HepG2 (cell line): ENCODE measurements around the gene CDK8. TPM values are rescaled to one million over a fixed set of nuclear protein-coding genes. Genes with fewer than 3 reads are reported as not detected.

Source experiments
- FIP1L1 ChIP-seq: fragments of 200-400 bp; formaldehyde crosslinking; IDR thresholded peaks from 2 replicates; pipeline ENCODE4 v1.6.1; 2018; ENCODE audit warnings: low read depth, mild to moderate bottlenecking, low read length, moderate library complexity, borderline replicate concordance; ENCODE audit not compliant: insufficient read depth
- HNRNPK ChIP-seq: fragments of 200-400 bp; formaldehyde crosslinking; IDR thresholded peaks from 2 replicates; pipeline ENCODE4 v1.6.1; 2018; ENCODE audit warnings: low read length, low read depth, moderate library complexity, mild to moderate bottlenecking; ENCODE audit not compliant: poor library complexity, severe bottlenecking
- NFE2L1 ChIP-seq: sonication (generic); formaldehyde crosslinking; IDR thresholded peaks from 2 replicates; pipeline ENCODE4 v1.4.0; 2020; ENCODE audit warnings: missing genetic modification reagents, mild to moderate bottlenecking, borderline replicate concordance
- SMAD9 ChIP-seq: sonication (generic); formaldehyde crosslinking; IDR thresholded peaks from 2 replicates; pipeline ENCODE4 v1.5.1; 2020; ENCODE audit warnings: mild to moderate bottlenecking, missing genetic modification reagents
- SP4 ChIP-seq: sonication (generic); formaldehyde crosslinking; IDR thresholded peaks from 2 replicates; pipeline ENCODE4 v1.8.1; 2023; ENCODE audit warnings: mild to moderate bottlenecking, missing genetic modification reagents
- ZFAT ChIP-seq: sonication (generic); formaldehyde crosslinking; conservative IDR thresholded peaks from 2 replicates; pipeline ENCODE4 v1.8.1; 2023; ENCODE audit warnings: missing genetic modification reagents, inconsistent platforms
- ZFY ChIP-seq: sonication (generic); formaldehyde crosslinking; IDR thresholded peaks from 2 replicates; pipeline ENCODE4 v1.4.0; 2020; ENCODE audit warnings: missing genetic modification reagents
- ZNF138 ChIP-seq: sonication (generic); formaldehyde crosslinking; IDR thresholded peaks from 2 replicates; pipeline ENCODE4 v1.5.0; 2020; ENCODE audit warnings: mild to moderate bottlenecking, low read depth, missing genetic modification reagents
- ZNF329 ChIP-seq: sonication (generic); formaldehyde crosslinking; IDR thresholded peaks from 2 replicates; pipeline ENCODE4 v1.9.0; 2021; ENCODE audit warnings: low read depth, mild to moderate bottlenecking, missing genetic modification reagents
- ZNF569 ChIP-seq: sonication (generic); formaldehyde crosslinking; IDR thresholded peaks from 2 replicates; pipeline ENCODE4 v1.5.0; 2020; ENCODE audit warnings: mild to moderate bottlenecking, missing genetic modification reagents, moderate library complexity, borderline replicate concordance
- ZNF761 ChIP-seq: sonication (generic); formaldehyde crosslinking; conservative IDR thresholded peaks from 2 replicates; pipeline ENCODE4 v1.4.0; 2020; ENCODE audit warnings: mild to moderate bottlenecking, missing genetic modification reagents
- polyA plus RNA-seq, 8 experiments: library from polyadenylated mRNA; depleted of rRNA in 3 of 8; stranded (reverse) in 7 of 8; unstranded in 1 of 8; fragments of >200 nt; fragmentation: Illumina TruSeq in 4 of 8; extraction: Trizol in 4 of 8; gene quantifications; 2 replicates each; pipeline versions ENCODE4 v1.2.1 to v1.2.3, GENCODE V29; 2011 to 2016; ENCODE audit warnings: low read depth in 4 of 8, missing spikeins in 1 of 8, mixed read lengths in 1 of 8; ENCODE audit not compliant: insufficient read depth in 1 of 8
- total RNA-seq, 5 experiments: library from RNA; depleted of rRNA; stranded (reverse); fragments of >200 nt; fragmentation: Illumina TruSeq; extraction: Trizol; gene quantifications; 2 replicates each; pipeline ENCODE4 v1.2.3, GENCODE V29; 2016; ENCODE audit warnings: low read depth in 1 of 5
- TF ChIP-seq, protein P1 (sequence below): sonication (generic); formaldehyde crosslinking; IDR thresholded peaks from 2 replicates; pipeline ENCODE4 v1.9.0; 2021; ENCODE audit warnings: missing genetic modification reagents, mild to moderate bottlenecking, borderline replicate concordance
- TF ChIP-seq, protein P2 (sequence below): sonication (generic); formaldehyde crosslinking; IDR thresholded peaks from 2 replicates; pipeline ENCODE4 v1.5.0; 2020; ENCODE audit warnings: mild to moderate bottlenecking, missing genetic modification reagents
- TF ChIP-seq, protein P3 (sequence below): sonication (generic); formaldehyde crosslinking; IDR thresholded peaks from 2 replicates; pipeline ENCODE4 v1.4.0; 2020; ENCODE audit warnings: mild to moderate bottlenecking, low read depth, missing genetic modification reagents
- TF ChIP-seq, protein P4 (sequence below): sonication (generic); formaldehyde crosslinking; IDR thresholded peaks from 2 replicates; pipeline ENCODE4 v1.4.0; 2020; ENCODE audit warnings: missing genetic modification reagents

Gene CDK8
- total and polyA plus RNA-seq, 2 of the 13 experiments (the other 11 are each of a cell fraction or from before 2014, with no cell fraction given), result 15.8 to 16.4 TPM

DNA sequence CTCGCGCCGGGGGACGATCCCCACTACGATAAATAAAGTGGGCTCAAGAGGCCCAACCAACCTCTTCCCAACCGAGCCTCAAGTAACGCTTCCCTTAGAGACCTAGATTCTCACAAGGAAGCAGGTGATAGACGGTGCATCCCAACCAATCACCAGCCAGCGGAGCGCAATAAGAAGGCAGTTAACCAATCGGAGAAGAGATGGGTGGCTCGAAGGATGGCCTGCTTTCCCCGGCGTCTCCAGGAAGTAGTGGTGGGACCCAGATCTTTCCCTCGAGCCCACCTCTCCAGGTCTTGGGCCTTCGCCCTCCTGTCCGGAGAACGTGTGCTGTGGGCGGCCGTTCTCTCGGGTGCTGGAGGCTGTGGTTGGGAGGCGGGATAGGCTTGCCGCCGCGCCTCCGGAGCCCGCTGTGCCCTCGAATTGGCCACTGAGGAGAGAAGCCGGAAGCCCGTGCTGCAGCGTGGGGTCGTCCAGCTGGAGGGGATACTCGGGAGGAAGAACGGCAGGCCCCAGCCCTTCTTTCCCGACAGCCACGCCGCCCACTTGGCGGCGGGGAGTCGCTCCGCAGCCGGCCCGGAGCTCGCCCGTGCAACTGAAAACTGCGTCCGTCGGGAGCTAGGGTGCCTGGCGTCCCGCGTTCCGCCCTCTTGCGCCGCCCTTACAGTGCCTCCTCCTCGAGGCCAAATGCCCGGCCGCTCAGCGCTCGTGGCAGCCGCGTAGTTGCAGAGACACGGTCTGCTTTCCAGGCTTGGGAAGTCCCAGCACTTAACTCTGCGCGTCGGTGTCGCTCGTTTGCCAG, 32.0 kb upstream of the CDK8 start, which contains the start of gene RNF6 (continued):
- TF ChIP-seq, protein P1, sequence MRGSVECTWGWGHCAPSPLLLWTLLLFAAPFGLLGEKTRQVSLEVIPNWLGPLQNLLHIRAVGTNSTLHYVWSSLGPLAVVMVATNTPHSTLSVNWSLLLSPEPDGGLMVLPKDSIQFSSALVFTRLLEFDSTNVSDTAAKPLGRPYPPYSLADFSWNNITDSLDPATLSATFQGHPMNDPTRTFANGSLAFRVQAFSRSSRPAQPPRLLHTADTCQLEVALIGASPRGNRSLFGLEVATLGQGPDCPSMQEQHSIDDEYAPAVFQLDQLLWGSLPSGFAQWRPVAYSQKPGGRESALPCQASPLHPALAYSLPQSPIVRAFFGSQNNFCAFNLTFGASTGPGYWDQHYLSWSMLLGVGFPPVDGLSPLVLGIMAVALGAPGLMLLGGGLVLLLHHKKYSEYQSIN (CRISPR knock-in tag), result no peak
- no peak for TF ChIP-seq ZNF569
- no peak for TF ChIP-seq HNRNPK
- TF ChIP-seq ZNF138 (CRISPR knock-in tag), result no peak
- TF ChIP-seq, protein P2, sequence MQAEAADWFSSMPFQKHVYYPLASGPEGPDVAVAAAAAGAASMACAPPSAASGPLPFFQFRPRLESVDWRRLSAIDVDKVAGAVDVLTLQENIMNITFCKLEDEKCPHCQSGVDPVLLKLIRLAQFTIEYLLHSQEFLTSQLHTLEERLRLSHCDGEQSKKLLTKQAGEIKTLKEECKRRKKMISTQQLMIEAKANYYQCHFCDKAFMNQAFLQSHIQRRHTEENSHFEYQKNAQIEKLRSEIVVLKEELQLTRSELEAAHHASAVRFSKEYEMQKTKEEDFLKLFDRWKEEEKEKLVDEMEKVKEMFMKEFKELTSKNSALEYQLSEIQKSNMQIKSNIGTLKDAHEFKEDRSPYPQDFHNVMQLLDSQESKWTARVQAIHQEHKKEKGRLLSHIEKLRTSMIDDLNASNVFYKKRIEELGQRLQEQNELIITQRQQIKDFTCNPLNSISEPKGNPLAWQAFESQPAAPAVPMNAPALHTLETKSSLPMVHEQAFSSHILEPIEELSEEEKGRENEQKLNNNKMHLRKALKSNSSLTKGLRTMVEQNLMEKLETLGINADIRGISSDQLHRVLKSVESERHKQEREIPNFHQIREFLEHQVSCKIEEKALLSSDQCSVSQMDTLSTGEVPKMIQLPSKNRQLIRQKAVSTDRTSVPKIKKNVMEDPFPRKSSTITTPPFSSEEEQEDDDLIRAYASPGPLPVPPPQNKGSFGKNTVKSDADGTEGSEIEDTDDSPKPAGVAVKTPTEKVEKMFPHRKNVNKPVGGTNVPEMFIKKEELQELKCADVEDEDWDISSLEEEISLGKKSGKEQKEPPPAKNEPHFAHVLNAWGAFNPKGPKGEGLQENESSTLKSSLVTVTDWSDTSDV (CRISPR knock-in tag), result no peak
- TF ChIP-seq, protein P3, sequence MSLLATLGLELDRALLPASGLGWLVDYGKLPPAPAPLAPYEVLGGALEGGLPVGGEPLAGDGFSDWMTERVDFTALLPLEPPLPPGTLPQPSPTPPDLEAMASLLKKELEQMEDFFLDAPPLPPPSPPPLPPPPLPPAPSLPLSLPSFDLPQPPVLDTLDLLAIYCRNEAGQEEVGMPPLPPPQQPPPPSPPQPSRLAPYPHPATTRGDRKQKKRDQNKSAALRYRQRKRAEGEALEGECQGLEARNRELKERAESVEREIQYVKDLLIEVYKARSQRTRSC, result no peak
- peak; percentile 21; the same call in 1 of the 2 replicates for TF ChIP-seq SP4 (CRISPR knock-in tag)
- 0 out of 2 replicates have a peak, but pooled peaks have one; percentile 29 for TF ChIP-seq FIP1L1
- peak; percentile 70; the same call in 1 of the 2 replicates for TF ChIP-seq ZNF761 (CRISPR knock-in tag)
- TF ChIP-seq, protein P4, sequence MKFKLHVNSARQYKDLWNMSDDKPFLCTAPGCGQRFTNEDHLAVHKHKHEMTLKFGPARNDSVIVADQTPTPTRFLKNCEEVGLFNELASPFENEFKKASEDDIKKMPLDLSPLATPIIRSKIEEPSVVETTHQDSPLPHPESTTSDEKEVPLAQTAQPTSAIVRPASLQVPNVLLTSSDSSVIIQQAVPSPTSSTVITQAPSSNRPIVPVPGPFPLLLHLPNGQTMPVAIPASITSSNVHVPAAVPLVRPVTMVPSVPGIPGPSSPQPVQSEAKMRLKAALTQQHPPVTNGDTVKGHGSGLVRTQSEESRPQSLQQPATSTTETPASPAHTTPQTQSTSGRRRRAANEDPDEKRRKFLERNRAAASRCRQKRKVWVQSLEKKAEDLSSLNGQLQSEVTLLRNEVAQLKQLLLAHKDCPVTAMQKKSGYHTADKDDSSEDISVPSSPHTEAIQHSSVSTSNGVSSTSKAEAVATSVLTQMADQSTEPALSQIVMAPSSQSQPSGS (CRISPR knock-in tag), result no peak; the same call in none of the 2 replicates
- peak; percentile 89 for TF ChIP-seq ZFY (CRISPR knock-in tag)
- TF ChIP-seq ZFAT, result 0 out of 2 replicates have a peak, but pooled peaks have one; percentile 56
- TF ChIP-seq NFE2L1 (CRISPR knock-in tag), result no peak
- TF ChIP-seq ZNF329, result 0 out of 2 replicates have a peak, but pooled peaks have one; percentile 35
- peak; percentile 91 for TF ChIP-seq SMAD9 (CRISPR knock-in tag)
